H54 (cell line): Measurements from ENCODE around the gene GLIPR1L2.
"Not testable (repeated sequence)": the region's sequence is repeated elsewhere in the genome, so short reads cannot be mapped to it uniquely, and the experiment has no call there.

Experiments used
- DNase-seq: peaks from one replicate; pipeline ENCODE4 v3.0.0; 2011; ENCODE audit warnings: low spot score, mixed read lengths; ENCODE audit not compliant: insufficient read length
- FAIRE-seq: peaks from 3 replicates; lab custom pipeline; 2011; peaks lifted over from hg19 to GRCh38; lab: Jason Lieb, UNC
- POLR2A ChIP-seq: IDR thresholded peaks from 2 replicates; pipeline ENCODE4 v1.6.1; 2011; ENCODE audit warnings: low read depth, mild to moderate bottlenecking, low read length

Gene GLIPR1L2

GRCh38 chr12:75390899-75391538 is at the start of gene GLIPR1L2:
Gene GLIPR1L2, plus strand, starts transcription at chr12:75391089. Its CDS starts 28 bp downstream, at chr12:75391117.
- FAIRE-seq (peak; percentile 99), DNase-seq (peak; percentile 70)
- TF ChIP-seq POLR2A: peak; percentile 56

GRCh38 chr12:75341873-75342272 is 49.0 kb upstream of the GLIPR1L2 start:
- TF ChIP-seq POLR2A: no peak
- no peak for DNase-seq
- peak; percentile 78 for FAIRE-seq

- TF ChIP-seq POLR2A: no peak
- DNase-seq: no peak
- peak; percentile 57 for FAIRE-seq
These were observed 45.4 kb upstream of the GLIPR1L2 start for GRCh38 chr12:75345531-75345930.

GRCh38 chr12:75346215-75346614 is 44.7 kb upstream of the GLIPR1L2 start:
- FAIRE-seq, DNase-seq: not testable (repeated sequence)

GRCh38 chr12:75349946-75350345 is 40.9 kb upstream of the GLIPR1L2 start:
- no peak for DNase-seq
- no peak for FAIRE-seq
- no peak for TF ChIP-seq POLR2A

- DNase-seq (no peak), FAIRE-seq (no peak)
- TF ChIP-seq POLR2A: no peak
These were observed 40.5 kb upstream of the GLIPR1L2 start for GRCh38 chr12:75350413-75350812.

- no peak for DNase-seq
- no peak for FAIRE-seq
- TF ChIP-seq POLR2A: no peak
These were observed 36.9 kb upstream of the GLIPR1L2 start for GRCh38 chr12:75354011-75354410.

GRCh38 chr12:75360920-75361319 is 30.0 kb upstream of the GLIPR1L2 start:
- DNase-seq (no peak), FAIRE-seq (no peak)
- no peak for TF ChIP-seq POLR2A

- FAIRE-seq: no peak
- no peak for DNase-seq
- TF ChIP-seq POLR2A: no peak
These were observed 29.5 kb upstream of the GLIPR1L2 start for GRCh38 chr12:75361408-75361807.

- no peak for DNase-seq
- peak; percentile 20 for FAIRE-seq
- TF ChIP-seq POLR2A: no peak
These were observed 26.0 kb upstream of the GLIPR1L2 start for GRCh38 chr12:75364919-75365318.

GRCh38 chr12:75366629-75367028 is 24.3 kb upstream of the GLIPR1L2 start:
- FAIRE-seq: peak; percentile 67
- no peak for TF ChIP-seq POLR2A
- DNase-seq: no peak

- DNase-seq (no peak), FAIRE-seq (no peak)
- no peak for TF ChIP-seq POLR2A
These were observed 15.9 kb upstream of the GLIPR1L2 start for GRCh38 chr12:75374971-75375370.

GRCh38 chr12:75378354-75378753 is 12.5 kb upstream of the GLIPR1L2 start:
- no peak for DNase-seq
- no peak for TF ChIP-seq POLR2A
- no peak for FAIRE-seq

- FAIRE-seq: peak; percentile 94
- DNase-seq: peak; percentile 13
These were observed 1.8 kb upstream of the GLIPR1L2 start for GRCh38 chr12:75389061-75389460.

GRCh38 chr12:75389706-75390105 is 1.2 kb upstream of the GLIPR1L2 start:
- TF ChIP-seq POLR2A: no peak
- FAIRE-seq (no peak), DNase-seq (no peak)

More at GRCh38 chr12:75389061-75389460, 1.8 kb upstream of the GLIPR1L2 start:
- TF ChIP-seq POLR2A: no peak
